ENCODE measurements around the gene DTYMK. TPM values are rescaled to one million over a fixed set of nuclear protein-coding genes. Genes with fewer than 3 reads are reported as not detected.
"Not testable (repeated sequence)": the region's sequence is repeated elsewhere in the genome, so short reads cannot be mapped to it uniquely, and the experiment has no call there.

The DTYMK gene
- total RNA-seq, 6 donors from 2014 or later = 10.2 to 43.0 (median 19.6) TPM

DNA sequence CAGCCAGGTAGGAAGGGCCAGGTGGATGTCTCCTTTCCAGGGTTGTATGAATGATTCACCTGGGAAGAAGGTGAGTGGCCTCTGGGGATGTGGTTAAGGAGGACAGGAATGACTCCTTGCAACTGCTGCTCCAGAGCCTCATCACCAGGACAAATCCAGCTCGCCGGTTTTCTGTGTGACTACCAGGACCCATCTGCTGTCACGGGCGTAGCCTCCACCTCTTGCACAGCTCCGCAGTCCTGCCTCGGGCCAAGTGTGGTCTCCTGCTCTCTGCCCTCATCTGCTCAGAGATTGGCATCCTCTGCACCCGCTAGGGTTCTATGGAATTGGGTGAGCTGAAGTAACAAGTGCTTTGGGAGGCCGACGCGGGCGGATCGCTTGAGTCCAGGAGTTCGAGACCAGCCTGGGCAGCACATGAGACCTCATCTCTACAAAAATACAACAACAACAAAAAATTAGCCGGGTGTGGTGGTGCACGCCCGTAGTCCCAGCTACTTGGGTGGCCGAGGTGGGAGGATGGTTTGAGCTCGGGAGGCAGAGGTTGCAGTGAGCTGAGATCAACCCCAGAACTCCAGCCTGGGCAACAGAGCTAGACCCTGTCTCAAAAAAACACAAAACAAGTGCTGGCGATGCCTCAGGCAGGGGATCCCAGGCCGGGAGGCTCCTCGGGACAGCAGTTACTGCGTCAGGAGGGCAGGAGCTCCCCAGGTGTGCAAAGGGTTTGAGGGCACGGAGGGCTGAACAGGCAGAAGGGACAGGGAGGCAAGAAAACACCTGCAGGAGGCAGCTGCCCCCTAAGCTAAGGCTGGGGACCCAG, 47.0 kb upstream of the DTYMK start:
- DNase-seq (no peak), ATAC-seq (ENCODE audit: low FRiP score in 2 of 2) (no peak)
- Histone ChIP-seq H3K4me1 (peaks cover 16 to 22% (median 16%) of the 10 kb centered on the region in 4 donors), H3K9me3 (no peaks in the 10 kb centered on the region), H3K27me3 (no peaks in the 10 kb centered on the region), H3K36me3 (peaks cover 0 to 6% (median 0%) of the 10 kb centered on the region in 4 donors), H3K4me3 (peak overlapping the region; percentile 22 to 100 (median 82)), H3K27ac (peak overlapping the region; percentile 77 to 92 (median 90))
- TF ChIP-seq POLR2A (IDR thresholded peaks at IDR 0.05) (no peak), EP300 (IDR thresholded peaks at IDR 0.05) (no peak), POLR2AphosphoS5 (IDR thresholded peaks at IDR 0.05) (no peak)
- TF ChIP-seq, protein P1, sequence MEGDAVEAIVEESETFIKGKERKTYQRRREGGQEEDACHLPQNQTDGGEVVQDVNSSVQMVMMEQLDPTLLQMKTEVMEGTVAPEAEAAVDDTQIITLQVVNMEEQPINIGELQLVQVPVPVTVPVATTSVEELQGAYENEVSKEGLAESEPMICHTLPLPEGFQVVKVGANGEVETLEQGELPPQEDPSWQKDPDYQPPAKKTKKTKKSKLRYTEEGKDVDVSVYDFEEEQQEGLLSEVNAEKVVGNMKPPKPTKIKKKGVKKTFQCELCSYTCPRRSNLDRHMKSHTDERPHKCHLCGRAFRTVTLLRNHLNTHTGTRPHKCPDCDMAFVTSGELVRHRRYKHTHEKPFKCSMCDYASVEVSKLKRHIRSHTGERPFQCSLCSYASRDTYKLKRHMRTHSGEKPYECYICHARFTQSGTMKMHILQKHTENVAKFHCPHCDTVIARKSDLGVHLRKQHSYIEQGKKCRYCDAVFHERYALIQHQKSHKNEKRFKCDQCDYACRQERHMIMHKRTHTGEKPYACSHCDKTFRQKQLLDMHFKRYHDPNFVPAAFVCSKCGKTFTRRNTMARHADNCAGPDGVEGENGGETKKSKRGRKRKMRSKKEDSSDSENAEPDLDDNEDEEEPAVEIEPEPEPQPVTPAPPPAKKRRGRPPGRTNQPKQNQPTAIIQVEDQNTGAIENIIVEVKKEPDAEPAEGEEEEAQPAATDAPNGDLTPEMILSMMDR (IDR thresholded peaks at IDR 0.05) = no peak
- WGBS, 2 donors = 83 to 86% methylated on average over 17 to 23 of the region's 23 CpGs

DNA sequence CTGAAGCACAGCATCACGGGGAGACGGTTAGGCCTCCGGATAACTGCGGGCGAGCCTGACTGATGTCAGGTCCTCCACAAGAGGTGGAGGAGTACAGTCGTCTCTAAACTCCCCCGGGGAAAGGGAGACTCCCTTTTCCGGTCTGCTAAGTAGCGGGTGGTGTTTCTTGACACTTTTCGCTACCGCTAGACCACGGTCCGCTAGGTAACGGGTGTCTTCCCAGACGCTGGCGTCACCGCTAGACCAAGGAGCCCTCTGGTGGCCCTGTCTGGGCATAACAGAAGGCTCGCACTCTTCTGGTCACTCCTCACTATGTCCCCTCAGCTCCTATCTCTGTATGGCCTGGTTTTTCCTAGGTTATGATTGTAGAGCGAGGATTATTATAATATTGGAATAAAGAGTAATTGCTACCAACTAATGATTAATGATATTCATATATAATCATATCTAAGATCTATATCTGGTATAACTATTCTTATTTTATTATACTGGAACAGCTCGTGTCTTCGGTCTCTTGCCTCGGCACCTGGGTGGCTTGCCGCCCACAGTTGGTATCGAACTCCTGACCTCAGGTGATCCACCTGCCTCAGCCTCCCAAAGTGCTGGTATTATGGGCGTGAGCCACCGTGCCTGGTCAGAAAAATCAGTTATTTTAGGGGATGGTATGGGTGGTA, 46.0 kb upstream of the DTYMK start:
- DNase-seq = peak in 1 of 2 donors; percentile 66

DNA sequence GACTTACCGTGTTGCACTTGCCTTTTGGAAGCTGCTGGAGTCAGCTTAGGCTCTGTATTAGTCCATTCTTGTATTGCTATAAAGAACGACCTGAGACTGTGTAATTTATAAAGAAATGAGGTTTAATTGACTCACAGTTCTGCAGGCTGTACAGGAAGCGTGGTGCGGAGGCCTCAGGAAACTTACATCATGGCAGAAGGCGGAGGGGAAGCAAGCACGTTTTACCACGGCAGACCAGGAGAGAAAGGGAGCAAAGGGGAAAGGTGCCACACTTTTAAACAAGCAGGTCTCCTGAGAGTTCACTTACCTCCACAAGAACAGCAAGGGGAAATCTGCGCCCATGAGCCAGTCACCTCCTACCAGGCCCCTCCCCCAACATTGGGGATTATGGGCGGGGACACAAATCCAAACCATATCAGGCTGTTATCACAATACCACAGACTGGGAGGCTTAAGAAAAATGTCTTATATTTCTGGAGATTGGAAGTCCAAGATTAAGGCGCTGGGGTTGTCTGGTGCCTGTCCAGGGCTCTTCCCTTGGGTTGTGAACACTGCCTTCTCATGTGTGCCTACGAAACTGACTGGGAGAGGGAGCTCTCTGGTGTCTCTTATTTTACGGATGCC, 44.2 kb upstream of the DTYMK start:
- no peak for DNase-seq
- Histone ChIP-seq H3K27ac (no peak overlapping the region), H3K27me3 (no peaks in the 10 kb centered on the region), H3K36me3 (peaks cover 0 to under 1% (median 0%) of the 10 kb centered on the region in 4 donors), H3K4me1 (peaks cover 10 to 21% (median 14%) of the 10 kb centered on the region in 4 donors), H3K4me3 (no peak overlapping the region), H3K9me3 (no peaks in the 10 kb centered on the region)
- ATAC-seq (ENCODE audit: low FRiP score in 2 of 2) = no peak
- 72 to 86% methylated on average over 12 of the region's 12 CpGs for WGBS, 2 donors
- TF ChIP-seq POLR2AphosphoS5 (IDR thresholded peaks at IDR 0.05) (no peak), POLR2A (IDR thresholded peaks at IDR 0.05) (no peak), EP300 (IDR thresholded peaks at IDR 0.05) (no peak)
- TF ChIP-seq, protein P1 (IDR thresholded peaks at IDR 0.05) = no peak

More for the DNA sequence above, 46.0 kb upstream of the DTYMK start:
- WGBS, 2 donors = 46 to 56% methylated on average over 20 to 23 of the region's 26 CpGs
- H3K4me3 ChIP-seq = peak overlapping the region in 1 of 4 donors; percentile 28
- not testable (repeated sequence) for H3K27ac ChIP-seq; H3K9me3 ChIP-seq; H3K36me3 ChIP-seq; H3K27me3 ChIP-seq; ATAC-seq (ENCODE audit: low FRiP score in 2 of 2)
- H3K4me1 ChIP-seq = peaks cover 16 to 22% (median 16%) of the 10 kb centered on the region in 4 donors
- TF ChIP-seq, protein P1 (IDR thresholded peaks at IDR 0.05) = peak; percentile 39 to 66 (median 47)

DNA sequence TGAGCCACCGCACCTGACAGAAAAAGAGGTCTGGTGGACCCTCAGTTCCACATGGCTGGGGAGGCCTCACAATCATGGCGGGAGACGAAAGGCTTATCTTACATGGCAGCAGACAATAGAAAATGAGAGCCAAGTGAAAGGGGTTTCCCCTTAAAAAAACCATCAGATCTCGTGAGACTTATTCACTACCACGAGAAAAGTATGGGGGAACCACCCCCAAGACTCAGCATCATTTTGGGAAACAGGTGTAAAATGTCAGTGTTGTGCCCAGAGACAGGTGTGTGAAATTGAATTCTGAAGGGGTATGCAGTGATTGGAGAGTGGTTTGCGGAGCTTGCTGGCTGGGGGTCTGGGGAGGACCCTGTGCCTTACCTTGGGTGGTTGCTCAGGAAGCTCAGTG, 43.3 kb upstream of the DTYMK start:
- 93 to 94% methylated on average over 6 of the region's 6 CpGs for WGBS, 2 donors
- Histone ChIP-seq H3K27ac (no peak overlapping the region), H3K4me3 (no peak overlapping the region), H3K4me1 (peaks cover 6 to 14% (median 9%) of the 10 kb centered on the region in 4 donors), H3K9me3 (no peaks in the 10 kb centered on the region), H3K27me3 (no peaks in the 10 kb centered on the region), H3K36me3 (peaks cover 0 to 10% (median 2%) of the 10 kb centered on the region in 4 donors)
- TF ChIP-seq, protein P1 (IDR thresholded peaks at IDR 0.05) = no peak
- TF ChIP-seq EP300 (IDR thresholded peaks at IDR 0.05) = no peak
- TF ChIP-seq POLR2A (IDR thresholded peaks at IDR 0.05) = no peak
- TF ChIP-seq POLR2AphosphoS5 (IDR thresholded peaks at IDR 0.05) = no peak
- DNase-seq (no peak), ATAC-seq (ENCODE audit: low FRiP score in 2 of 2) (no peak)

Measured in upper lobe of left lung (tissue), 6 donors.